Suppressor macrophage treated with lipopolysaccharide for 1 hour (primary cell): ENCODE data around the gene CKAP2L.

Experiments
- DNase-seq, 3 donors: peaks; one replicate each; pipeline ENCODE4 v3.0.0-alpha.2; 2020 to 2022

Gene CKAP2L

GRCh38 chr2:112791019-112791418 is 26.6 kb upstream of the CKAP2L start:
- no peak for DNase-seq

GRCh38 chr2:112790305-112790704 is 25.9 kb upstream of the CKAP2L start:
- peak; percentile 54 to 71 (median 67) for DNase-seq

- no peak for DNase-seq
These were observed 24.8 kb upstream of the CKAP2L start for GRCh38 chr2:112789186-112789585.

GRCh38 chr2:112788653-112789052 is 24.2 kb upstream of the CKAP2L start:
- DNase-seq: no peak

- peak; percentile 45 to 73 (median 66) for DNase-seq
These were observed 23.5 kb upstream of the CKAP2L start for GRCh38 chr2:112787729-112788393.

- no peak for DNase-seq
These were observed 22.9 kb upstream of the CKAP2L start for GRCh38 chr2:112787294-112787693.

GRCh38 chr2:112784199-112785189 is 20.1 kb upstream of the CKAP2L start, which contains the start of gene IL1A:
TSS of gene IL1A (minus strand) at chr2:112784493. CDS start at chr2:112783770, 723 bp downstream.
- DNase-seq: peak; percentile 86 to 96 (median 95)

- DNase-seq: no peak
These were observed 18.8 kb upstream of the CKAP2L start for GRCh38 chr2:112783187-112783714.

GRCh38 chr2:112782234-112782799 is 17.9 kb upstream of the CKAP2L start:
- DNase-seq: no peak

- no peak for DNase-seq
These were observed 15.2 kb upstream of the CKAP2L start for GRCh38 chr2:112779598-112779997.

- no peak for DNase-seq
These were observed 12.6 kb upstream of the CKAP2L start for GRCh38 chr2:112777036-112777435.

- DNase-seq: peak in 1 of 3 donors; percentile 38
These were observed 11.7 kb upstream of the CKAP2L start for GRCh38 chr2:112776113-112776512.

GRCh38 chr2:112774536-112775285 is 10.3 kb upstream of the CKAP2L start:
- DNase-seq: no peak

GRCh38 chr2:112773556-112773955 is 9.1 kb upstream of the CKAP2L start:
- no peak for DNase-seq

- DNase-seq: no peak
These were observed 8.6 kb upstream of the CKAP2L start for GRCh38 chr2:112772911-112773475.

- DNase-seq: peak; percentile 31 to 62 (median 49)
These were observed 7.9 kb upstream of the CKAP2L start for GRCh38 chr2:112772322-112772721.

- DNase-seq: peak in 1 of 3 donors; percentile 45
These were observed 4.0 kb upstream of the CKAP2L start for GRCh38 chr2:112768432-112768831.

GRCh38 chr2:112767693-112768330 is 3.4 kb upstream of the CKAP2L start:
- DNase-seq: peak in 2 of 3 donors; percentile 24 to 60

GRCh38 chr2:112765251-112765650 is 842 bp upstream of the CKAP2L start:
- no peak for DNase-seq

- DNase-seq: no peak
These were observed 2.1 kb downstream of the CKAP2L start for GRCh38 chr2:112762276-112762675.

GRCh38 chr2:112760149-112760548 is 4.3 kb downstream of the CKAP2L start:
- DNase-seq: no peak
